Ectodermal cell (in vitro differentiated cells): ENCODE results near the gene RGS11.

Experiments used
- H3K27ac ChIP-seq: 2 replicates; pipeline ENCODE4 v1.7.0; 2013; ENCODE audit warnings: mild to moderate bottlenecking, low read depth, low read length; ENCODE audit not compliant: insufficient read depth, poor library complexity, severe bottlenecking
- H3K27me3 ChIP-seq: 2 replicates; pipeline ENCODE4 v1.7.0; 2013; ENCODE audit warnings: mild to moderate bottlenecking, low read length; ENCODE audit not compliant: insufficient read depth, control insufficient read depth, poor library complexity, severe bottlenecking
- H3K36me3 ChIP-seq: one replicate; pipeline ENCODE4 v1.7.0; 2013; ENCODE audit warnings: low read length; ENCODE audit not compliant: control insufficient read depth, insufficient read depth
- H3K4me1 ChIP-seq: one replicate; pipeline ENCODE4 v1.7.0; 2013; ENCODE audit warnings: low read length; ENCODE audit not compliant: control insufficient read depth, insufficient read depth
- H3K4me3 ChIP-seq: 2 replicates; pipeline ENCODE4 v1.7.0; 2013; ENCODE audit warnings: low read depth, low read length, control low read depth; ENCODE audit not compliant: insufficient read depth
- H3K9me3 ChIP-seq: 2 replicates; pipeline ENCODE4 v1.7.0; 2013; ENCODE audit warnings: mild to moderate bottlenecking, low read length, moderate library complexity; ENCODE audit not compliant: control insufficient read depth
- WGBS, 2 experiments: methylation state at CpG; one replicate each; pipeline ENCODE4 v1.1.7; 2013; ENCODE audit warnings: missing lambda C conversion rate in 2 of 2; 5-methylcytosine and 5-hydroxymethylcytosine counted together

The RGS11 gene

DNA sequence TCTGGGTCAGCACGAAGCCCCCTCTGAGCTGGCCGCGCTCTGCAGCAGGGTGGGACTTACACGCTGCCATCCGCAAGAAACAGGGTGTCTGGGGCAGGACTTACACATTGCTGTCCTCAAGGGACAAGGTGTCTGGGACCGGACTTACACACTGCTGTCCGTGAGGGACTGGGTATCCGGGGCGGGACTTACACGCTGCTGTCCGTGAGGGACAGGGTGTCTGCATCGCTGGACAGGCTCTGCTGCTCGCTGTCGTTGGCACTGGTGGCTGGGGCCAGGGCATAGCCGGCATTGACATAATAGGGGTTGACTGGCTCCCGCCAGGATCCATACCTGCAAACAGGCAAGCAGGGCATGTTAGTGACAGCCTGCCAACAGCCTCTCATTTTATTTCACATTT lies 38.6 kb upstream of the RGS11 start:
- Histone ChIP-seq H3K4me1 (no peaks in the 10 kb centered on the region), H3K27me3 (no peaks in the 10 kb centered on the region), H3K4me3 (no peak overlapping the region), H3K36me3 (no peaks in the 10 kb centered on the region), H3K27ac (no peak overlapping the region), H3K9me3 (no peaks in the 10 kb centered on the region)
- WGBS, 2 experiments: 95 to 96% methylated on average over 16 of the region's 16 CpGs

DNA sequence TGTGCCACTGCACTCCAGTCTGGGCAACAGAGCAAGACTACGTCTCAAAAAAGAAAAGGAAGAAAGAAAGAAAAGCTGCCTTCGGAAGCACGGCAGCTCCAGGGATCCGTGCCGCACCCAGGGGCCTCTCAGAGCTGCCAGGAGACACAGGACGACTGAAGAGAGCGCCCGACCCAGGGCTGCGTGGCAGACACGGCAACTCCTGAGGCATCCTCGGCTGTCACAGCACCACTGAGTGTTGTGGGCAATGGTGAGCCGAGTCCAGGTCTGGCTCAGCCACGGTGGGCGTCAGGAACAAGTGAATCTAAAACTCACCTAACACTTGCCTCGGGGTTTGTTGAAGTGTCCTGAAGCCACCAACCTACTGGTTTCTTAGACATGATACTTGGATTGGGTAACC lies 36.0 kb upstream of the RGS11 start:
- H3K4me1 ChIP-seq: no peaks in the 10 kb centered on the region
- no peaks in the 10 kb centered on the region for H3K36me3 ChIP-seq
- H3K9me3 ChIP-seq: no peaks in the 10 kb centered on the region
- no peak overlapping the region for H3K4me3 ChIP-seq
- no peak overlapping the region for H3K27ac ChIP-seq
- H3K27me3 ChIP-seq: no peaks in the 10 kb centered on the region
- 96 to 97% methylated on average over 15 of the region's 15 CpGs for WGBS, 2 experiments

DNA sequence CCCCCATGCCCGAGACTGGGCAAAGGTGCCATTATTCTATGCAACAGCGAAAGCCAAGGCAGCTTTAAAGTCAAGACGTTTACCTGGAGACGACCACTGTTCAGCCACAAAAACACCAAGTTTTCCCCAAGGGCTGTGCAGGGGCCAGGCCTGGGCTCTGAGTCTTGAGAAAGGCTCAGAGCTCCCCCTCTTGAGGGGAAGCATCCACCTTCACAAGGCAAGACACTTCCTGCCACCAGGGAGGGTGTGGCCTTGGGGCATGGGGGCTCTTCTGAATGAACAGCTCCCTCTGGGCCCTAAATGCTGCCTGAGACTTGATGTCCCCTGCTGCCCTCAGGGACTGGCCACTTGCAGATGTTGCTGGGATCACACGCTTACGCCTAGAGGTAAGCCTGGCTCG lies 33.7 kb upstream of the RGS11 start:
- 84 to 85% methylated on average over 7 of the region's 7 CpGs for WGBS, 2 experiments
- Histone ChIP-seq H3K9me3 (no peaks in the 10 kb centered on the region), H3K36me3 (no peaks in the 10 kb centered on the region), H3K27ac (no peak overlapping the region), H3K27me3 (no peaks in the 10 kb centered on the region), H3K4me1 (no peaks in the 10 kb centered on the region), H3K4me3 (no peak overlapping the region)

DNA sequence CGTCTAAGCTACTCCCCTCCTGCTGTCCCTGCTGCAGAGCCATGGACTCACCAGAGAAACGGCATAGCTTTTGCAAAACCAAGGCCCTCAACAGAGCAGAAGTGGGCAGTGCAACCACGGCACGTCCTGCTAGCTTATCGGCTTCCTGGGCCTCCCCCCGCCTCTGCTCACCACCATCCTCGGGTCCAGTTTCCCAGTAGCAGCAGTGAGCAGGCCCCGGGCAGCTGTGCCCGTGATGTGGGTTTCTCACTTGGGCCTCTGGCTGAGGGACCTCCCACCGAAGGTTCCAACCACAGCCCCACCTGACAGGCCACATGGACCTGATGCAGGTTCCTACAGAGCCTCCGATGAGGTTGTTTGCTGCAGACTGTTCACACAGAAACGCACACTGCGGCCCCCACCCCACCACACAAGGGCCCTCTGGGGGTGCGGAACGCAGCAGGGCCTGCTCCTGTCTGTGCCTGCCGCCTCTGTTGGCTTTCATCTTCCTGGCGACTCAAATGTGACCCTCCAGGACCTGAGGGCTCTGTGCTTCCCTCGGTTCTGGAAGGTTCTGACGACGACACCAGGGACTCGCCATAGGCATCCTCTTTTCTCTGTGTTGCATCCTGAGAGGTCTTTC lies 32.1 kb upstream of the RGS11 start:
- 95% methylated on average over 21 of the region's 21 CpGs for WGBS, 2 experiments
- Histone ChIP-seq H3K4me3 (no peak overlapping the region), H3K36me3 (no peaks in the 10 kb centered on the region)

DNA sequence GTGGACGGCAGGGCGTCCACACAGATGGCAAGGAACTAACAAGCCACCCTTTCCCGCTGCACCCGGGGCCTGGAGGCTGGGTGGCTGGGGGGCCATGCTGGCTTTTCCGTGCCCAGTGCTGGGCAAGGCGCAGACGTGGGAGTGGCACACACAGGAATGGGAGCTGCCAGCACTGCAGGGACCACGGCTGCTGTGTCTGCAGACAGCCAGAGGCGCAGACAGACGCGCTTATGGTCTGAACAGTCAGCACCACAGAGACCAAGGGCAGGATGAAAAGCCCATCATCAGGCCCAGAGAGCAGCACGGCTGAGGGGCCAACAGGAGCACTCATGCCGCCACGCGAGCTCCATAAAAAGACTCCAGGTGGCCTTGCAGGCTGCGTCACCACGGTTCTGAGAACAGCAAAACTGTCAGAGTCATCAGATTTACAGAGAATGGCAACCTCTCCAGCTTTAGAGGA lies 31.2 kb upstream of the RGS11 start:
- no peaks in the 10 kb centered on the region for H3K4me1 ChIP-seq
- H3K4me3 ChIP-seq: no peak overlapping the region
- no peaks in the 10 kb centered on the region for H3K36me3 ChIP-seq
- 95% methylated on average over 17 of the region's 17 CpGs for WGBS, 2 experiments
- no peak overlapping the region for H3K27ac ChIP-seq
- no peaks in the 10 kb centered on the region for H3K27me3 ChIP-seq
- no peaks in the 10 kb centered on the region for H3K9me3 ChIP-seq

More for the DNA sequence above, 32.1 kb upstream of the RGS11 start:
- H3K27me3 ChIP-seq: no peaks in the 10 kb centered on the region
- H3K27ac ChIP-seq: no peak overlapping the region
- no peaks in the 10 kb centered on the region for H3K4me1 ChIP-seq
- H3K9me3 ChIP-seq: no peaks in the 10 kb centered on the region

DNA sequence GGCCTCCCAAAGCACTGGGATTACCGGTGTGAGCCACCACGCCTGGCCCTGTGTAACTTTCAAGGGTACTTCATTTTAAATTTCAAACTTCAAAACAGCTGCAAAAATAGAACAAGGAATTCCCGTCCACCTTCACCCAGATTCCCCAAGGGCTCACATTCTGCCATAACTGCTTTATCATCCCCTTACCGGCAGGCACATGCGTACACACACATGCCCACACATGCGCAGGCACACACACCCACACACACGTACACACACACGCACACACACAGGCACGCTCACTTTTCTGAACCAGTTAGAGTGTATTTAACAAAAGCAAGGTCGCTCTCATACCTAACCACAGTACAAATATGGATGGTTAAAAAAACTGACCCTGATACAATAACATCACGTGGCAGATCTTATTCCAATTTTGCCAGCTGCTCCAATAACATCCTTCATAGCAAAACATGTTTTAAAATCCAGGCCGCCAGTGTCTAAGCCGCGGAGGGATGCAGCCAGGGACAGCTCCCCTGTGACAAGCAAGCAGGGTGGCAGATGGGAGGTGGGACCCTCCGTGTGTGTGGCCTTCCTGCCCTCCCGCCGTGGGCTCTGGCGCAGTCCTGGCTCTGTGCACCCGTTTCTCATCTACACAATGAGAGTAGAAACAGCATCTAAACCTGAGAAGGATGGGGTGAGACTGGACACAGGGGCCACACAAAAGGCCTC lies 30.3 kb upstream of the RGS11 start:
- Histone ChIP-seq H3K27ac (no peak overlapping the region), H3K36me3 (no peaks in the 10 kb centered on the region), H3K27me3 (no peaks in the 10 kb centered on the region), H3K9me3 (no peaks in the 10 kb centered on the region), H3K4me3 (no peak overlapping the region), H3K4me1 (no peaks in the 10 kb centered on the region)
- 96 to 97% methylated on average over 19 of the region's 19 CpGs for WGBS, 2 experiments

DNA sequence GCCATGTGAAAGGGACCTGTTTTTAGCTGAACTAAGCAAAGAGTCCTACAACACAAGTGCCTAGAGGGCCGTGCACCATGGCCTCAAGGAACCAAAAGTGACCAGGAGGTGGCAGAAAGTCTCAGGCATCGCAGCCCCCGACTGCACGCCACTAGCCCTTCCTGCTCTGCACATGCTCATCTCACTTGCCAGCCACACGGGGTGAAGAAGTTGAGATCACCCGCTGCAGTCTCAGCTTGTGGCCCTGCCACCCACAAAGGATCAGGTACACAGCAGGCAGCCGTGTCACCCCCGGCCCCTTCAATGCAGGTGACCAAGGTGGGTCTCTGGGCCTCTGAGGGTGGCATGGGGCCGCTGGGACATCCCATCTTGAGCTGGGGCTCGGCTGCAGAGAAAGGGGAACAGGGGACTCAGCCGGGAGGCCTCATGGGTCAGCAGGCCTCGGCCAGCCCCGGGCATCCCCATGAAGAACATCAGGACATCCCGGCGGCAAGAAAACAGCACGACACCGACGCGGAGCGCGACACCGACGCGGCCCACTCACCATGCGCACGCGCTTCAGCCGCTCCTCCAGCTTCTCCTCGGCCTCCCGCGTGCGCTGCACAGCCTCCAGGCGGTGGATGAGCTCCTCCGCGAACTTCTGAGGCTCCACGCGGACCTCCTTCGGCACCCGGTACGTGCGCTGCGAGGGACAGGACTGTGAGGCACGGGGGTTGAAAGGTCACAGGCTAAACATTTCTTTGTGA lies 28.2 kb upstream of the RGS11 start:
- no peaks in the 10 kb centered on the region for H3K27me3 ChIP-seq
- no peak overlapping the region for H3K4me3 ChIP-seq
- H3K4me1 ChIP-seq: no peaks in the 10 kb centered on the region
- WGBS, 2 experiments: 94 to 95% methylated on average over 43 of the region's 43 CpGs
- no peaks in the 10 kb centered on the region for H3K36me3 ChIP-seq
- no peaks in the 10 kb centered on the region for H3K9me3 ChIP-seq
- no peak overlapping the region for H3K27ac ChIP-seq

DNA sequence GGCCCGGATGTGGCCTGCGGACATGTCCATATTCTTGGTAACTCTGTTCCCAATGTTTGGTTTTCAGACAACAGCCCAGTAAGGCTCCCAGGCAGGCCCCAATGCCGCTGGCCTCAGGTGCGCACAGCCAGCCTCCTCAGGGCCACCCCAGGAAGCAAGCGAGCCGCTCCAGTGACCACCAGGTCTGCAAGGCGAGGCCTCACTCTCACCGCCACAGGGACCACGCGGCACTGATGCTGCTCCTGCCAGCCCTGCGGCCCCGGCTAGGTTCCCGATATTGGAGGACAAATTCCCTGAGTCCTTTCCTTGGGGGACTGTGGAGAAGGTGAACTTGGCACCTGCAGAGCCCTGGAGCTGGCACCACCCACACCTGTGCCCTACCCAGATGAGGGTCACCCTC lies 26.2 kb upstream of the RGS11 start:
- 96 to 98% methylated on average over 13 of the region's 13 CpGs for WGBS, 2 experiments
- H3K36me3 ChIP-seq: peaks cover 5% of the 10 kb centered on the region
- no peaks in the 10 kb centered on the region for H3K4me1 ChIP-seq
- no peaks in the 10 kb centered on the region for H3K9me3 ChIP-seq
- no peaks in the 10 kb centered on the region for H3K27me3 ChIP-seq
- H3K4me3 ChIP-seq: no peak overlapping the region
- H3K27ac ChIP-seq: no peak overlapping the region

DNA sequence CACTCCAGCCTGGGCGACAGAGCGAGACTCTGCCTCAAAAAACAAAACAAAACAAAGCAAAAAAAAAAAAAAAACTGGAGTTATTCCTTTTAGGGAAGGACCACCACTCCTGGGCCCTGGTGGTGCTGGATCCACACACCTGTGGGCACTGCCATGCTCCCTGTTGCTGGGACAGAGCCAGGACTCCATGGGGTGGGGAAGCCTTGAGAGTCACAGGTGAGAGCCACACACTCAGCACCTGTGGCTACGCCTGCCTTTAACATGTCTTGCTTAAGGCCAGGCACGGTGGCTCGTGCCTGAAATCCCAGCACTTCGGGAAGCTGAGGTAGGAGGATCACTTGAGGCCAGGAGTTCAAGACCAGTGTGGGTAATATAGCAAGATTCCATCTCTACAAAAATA lies 25.5 kb upstream of the RGS11 start:
- Histone ChIP-seq H3K9me3 (no peaks in the 10 kb centered on the region), H3K27me3 (no peaks in the 10 kb centered on the region), H3K27ac (no peak overlapping the region), H3K4me1 (no peaks in the 10 kb centered on the region), H3K4me3 (no peak overlapping the region), H3K36me3 (peaks cover 5% of the 10 kb centered on the region)
- 87 to 97% methylated on average over 6 of the region's 6 CpGs for WGBS, 2 experiments

DNA sequence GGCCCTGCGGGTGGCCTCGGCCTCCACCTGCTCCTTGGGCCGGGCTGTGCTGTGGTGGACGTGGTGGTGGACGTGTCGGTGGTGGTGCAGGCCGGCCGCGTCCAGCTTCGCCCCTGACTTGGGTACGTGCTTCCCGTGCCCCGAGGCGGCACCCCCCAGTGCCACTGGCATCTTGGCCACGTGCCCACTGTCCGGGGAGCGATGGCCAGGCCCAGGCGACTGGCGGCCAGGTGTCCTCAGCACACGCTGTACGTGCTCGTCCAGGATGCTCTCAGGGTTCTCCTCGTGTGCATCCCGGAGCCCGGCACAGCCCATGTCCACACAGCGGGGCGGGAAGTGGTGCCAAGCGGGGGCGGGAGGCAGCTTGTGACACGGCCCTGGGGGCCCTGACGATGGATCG lies 22.1 kb upstream of the RGS11 start:
- no peak overlapping the region for H3K27ac ChIP-seq
- H3K9me3 ChIP-seq: no peaks in the 10 kb centered on the region
- no peak overlapping the region for H3K4me3 ChIP-seq
- no peaks in the 10 kb centered on the region for H3K4me1 ChIP-seq
- 96 to 97% methylated on average over 32 of the region's 32 CpGs for WGBS, 2 experiments
- no peaks in the 10 kb centered on the region for H3K27me3 ChIP-seq
- peaks cover 5% of the 10 kb centered on the region for H3K36me3 ChIP-seq
